Endodermal cell (in vitro differentiated cells): Measurements from ENCODE around the gene C3orf20. TPM values are rescaled to one million over a fixed set of nuclear protein-coding genes. Genes with fewer than 3 reads are reported as not detected.
A peak's percentile ranks its signal among the peaks of the same experiment; 100 is the strongest.

Source experiments
- DNase-seq: peaks from one replicate; pipeline ENCODE4 v3.0.0-alpha.2; 2017
- H3K27ac ChIP-seq: 2 replicates; pipeline ENCODE4 v1.5.1; 2013; ENCODE audit warnings: mild to moderate bottlenecking, low read depth, low read length, moderate library complexity
- H3K27me3 ChIP-seq: 2 replicates; pipeline ENCODE4 v1.6.1; 2013; ENCODE audit warnings: mild to moderate bottlenecking, low read length, moderate library complexity; ENCODE audit not compliant: insufficient read depth, control insufficient read depth, poor library complexity, severe bottlenecking
- H3K36me3 ChIP-seq: 2 replicates; pipeline ENCODE4 v1.7.0; 2013; ENCODE audit warnings: mild to moderate bottlenecking, low read length, moderate library complexity; ENCODE audit not compliant: control insufficient read depth, insufficient read depth
- H3K4me1 ChIP-seq: one replicate; pipeline ENCODE4 v1.7.0; 2013; ENCODE audit warnings: low read length; ENCODE audit not compliant: control insufficient read depth, insufficient read depth
- H3K4me3 ChIP-seq: 2 replicates; pipeline ENCODE4 v1.5.1; 2013; ENCODE audit warnings: mild to moderate bottlenecking, low read length, moderate library complexity
- H3K9ac ChIP-seq: 2 replicates; pipeline ENCODE4 v1.6.1; 2013; ENCODE audit warnings: mild to moderate bottlenecking, low read length, moderate library complexity; ENCODE audit not compliant: poor library complexity, severe bottlenecking; ENCODE audit errors: extremely low read depth
- H3K9me3 ChIP-seq: 2 replicates; pipeline ENCODE4 v1.6.1; 2013; ENCODE audit warnings: mild to moderate bottlenecking, low read length, moderate library complexity; ENCODE audit not compliant: control insufficient read depth
- H3K27ac Mint-ChIP-seq: 2 replicates; pipeline ENCODE4 v1.8.0; 2020; ENCODE audit warnings: mixed read lengths
- H3K27me3 Mint-ChIP-seq: 2 replicates; pipeline ENCODE4 v1.8.0; 2021; ENCODE audit warnings: mild to moderate bottlenecking, mixed read lengths; ENCODE audit not compliant: insufficient read depth
- H3K36me3 Mint-ChIP-seq: 2 replicates; pipeline ENCODE4 v1.8.0; 2020; ENCODE audit warnings: low read depth, mixed read lengths
- H3K4me1 Mint-ChIP-seq: 2 replicates; pipeline ENCODE4 v1.8.0; 2020; ENCODE audit warnings: mixed read lengths
- H3K4me3 Mint-ChIP-seq: 2 replicates; pipeline ENCODE4 v1.8.0; 2020; ENCODE audit warnings: mild to moderate bottlenecking, moderate library complexity, mixed read lengths
- H3K9me3 Mint-ChIP-seq: 2 replicates; pipeline ENCODE4 v1.8.0; 2020; ENCODE audit warnings: mild to moderate bottlenecking, mixed read lengths
- CTCF ChIP-seq: fragments of 200-600 bp; sonication (generic); conservative IDR thresholded peaks from 2 replicates; pipeline ENCODE4 v1.5.0; 2021; ENCODE audit warnings: antibody characterized with exemption, mild to moderate bottlenecking
- WGBS, 2 experiments: methylation state at CpG; one replicate each; pipeline versions ENCODE4 v1.1.5 to v1.1.7; 2013; ENCODE audit warnings: missing lambda C conversion rate in 2 of 2, mixed read lengths in 1 of 2; ENCODE audit not compliant: insufficient coverage in 1 of 2, insufficient read length in 1 of 2; 5-methylcytosine and 5-hydroxymethylcytosine counted together
- total RNA-seq, 2 donors: library from RNA; stranded (reverse); fragmentation: NEBNext Ultra II Directional in 1 of 2; extraction: Animal tissue kit (Norgen Biotek cat#: 25700) in 1 of 2; gene quantifications; 2 replicates in 1 of 2; 3 replicates in 1 of 2; pipeline ENCODE4 v1.2.1, GENCODE V29; 2021

C3orf20 gene
- total RNA-seq, 2 donors from 2014 or later: not detected

- no peak for TF ChIP-seq CTCF
- H3K9ac ChIP-seq: no peak overlapping the region
- WGBS, 2 experiments: 2 to 3% methylated on average over 53 to 78 of the region's 78 CpGs
- no peak overlapping the region for H3K27ac ChIP-seq
- H3K36me3 ChIP-seq: no peaks in the 10 kb centered on the region
- Mint-ChIP-seq H3K36me3 (no peaks in the 10 kb centered on the region), H3K27me3 (peaks cover 45% of the 10 kb centered on the region), H3K4me3 (peak overlapping the region; percentile 80), H3K4me1 (peaks cover 2% of the 10 kb centered on the region), H3K27ac (no peak overlapping the region), H3K9me3 (no peaks in the 10 kb centered on the region)
- H3K4me3 ChIP-seq: peak overlapping the region; percentile 74
- peaks cover 62% of the 10 kb centered on the region for H3K27me3 ChIP-seq
- peak; percentile 77 for DNase-seq
- no peaks in the 10 kb centered on the region for H3K4me1 ChIP-seq
- no peaks in the 10 kb centered on the region for H3K9me3 ChIP-seq
These were observed 136.1 kb downstream of the C3orf20 start for GRCh38 chr3:14810801-14811661.

GRCh38 chr3:14811684-14812083, 136.7 kb downstream of the C3orf20 start:
- Histone ChIP-seq H3K9me3 (no peaks in the 10 kb centered on the region), H3K4me3 (peak overlapping the region; percentile 74), H3K27ac (no peak overlapping the region), H3K36me3 (no peaks in the 10 kb centered on the region), H3K27me3 (peaks cover 62% of the 10 kb centered on the region), H3K9ac (no peak overlapping the region), H3K4me1 (no peaks in the 10 kb centered on the region)
- H3K9me3 Mint-ChIP-seq: no peaks in the 10 kb centered on the region
- TF ChIP-seq CTCF: no peak
- DNase-seq: no peak
- H3K27ac Mint-ChIP-seq: no peak overlapping the region
- H3K36me3 Mint-ChIP-seq: no peaks in the 10 kb centered on the region
- peaks cover 2% of the 10 kb centered on the region for H3K4me1 Mint-ChIP-seq
- H3K27me3 Mint-ChIP-seq: peaks cover 45% of the 10 kb centered on the region
- 47 to 52% methylated on average over 5 to 7 of the region's 7 CpGs for WGBS, 2 experiments
- H3K4me3 Mint-ChIP-seq: peak overlapping the region; percentile 80

GRCh38 chr3:14812196-14812790, 137.4 kb downstream of the C3orf20 start:
- WGBS, 2 experiments: 88 to 89% methylated on average over 3 to 9 of the region's 9 CpGs
- Mint-ChIP-seq H3K27ac (no peak overlapping the region), H3K27me3 (peaks cover 41% of the 10 kb centered on the region), H3K36me3 (no peaks in the 10 kb centered on the region), H3K9me3 (no peaks in the 10 kb centered on the region), H3K4me3 (peak overlapping the region; percentile 80), H3K4me1 (peaks cover 2% of the 10 kb centered on the region)
- no peaks in the 10 kb centered on the region for H3K9me3 ChIP-seq
- H3K9ac ChIP-seq: no peak overlapping the region
- no peak for TF ChIP-seq CTCF
- peaks cover 62% of the 10 kb centered on the region for H3K27me3 ChIP-seq
- no peak overlapping the region for H3K4me3 ChIP-seq
- DNase-seq: no peak
- H3K4me1 ChIP-seq: no peaks in the 10 kb centered on the region
- H3K36me3 ChIP-seq: no peaks in the 10 kb centered on the region
- no peak overlapping the region for H3K27ac ChIP-seq
